Renal pelvis (tissue), 4 donors: ENCODE results near the gene TBX21. TPM values are rescaled to one million over a fixed set of nuclear protein-coding genes. Genes with fewer than 3 reads are reported as not detected.
"Not testable (repeated sequence)": the region's sequence is repeated elsewhere in the genome, so short reads cannot be mapped to it uniquely, and the experiment has no call there.

Source experiments
- DNase-seq: peaks from one replicate; pipeline ENCODE4 v3.0.0-alpha.2; 2013
- polyA plus RNA-seq, 3 donors: library from polyadenylated mRNA; unstranded; fragments of 120-200 nt; gene quantifications; one replicate each; pipeline ENCODE4 v1.2.1, GENCODE V29; 2013; ENCODE audit not compliant: insufficient read length in 3 of 3

TBX21 gene
- polyA plus RNA-seq, 3 donors = 0.09 to 0.18 (median 0.10) TPM

DNA sequence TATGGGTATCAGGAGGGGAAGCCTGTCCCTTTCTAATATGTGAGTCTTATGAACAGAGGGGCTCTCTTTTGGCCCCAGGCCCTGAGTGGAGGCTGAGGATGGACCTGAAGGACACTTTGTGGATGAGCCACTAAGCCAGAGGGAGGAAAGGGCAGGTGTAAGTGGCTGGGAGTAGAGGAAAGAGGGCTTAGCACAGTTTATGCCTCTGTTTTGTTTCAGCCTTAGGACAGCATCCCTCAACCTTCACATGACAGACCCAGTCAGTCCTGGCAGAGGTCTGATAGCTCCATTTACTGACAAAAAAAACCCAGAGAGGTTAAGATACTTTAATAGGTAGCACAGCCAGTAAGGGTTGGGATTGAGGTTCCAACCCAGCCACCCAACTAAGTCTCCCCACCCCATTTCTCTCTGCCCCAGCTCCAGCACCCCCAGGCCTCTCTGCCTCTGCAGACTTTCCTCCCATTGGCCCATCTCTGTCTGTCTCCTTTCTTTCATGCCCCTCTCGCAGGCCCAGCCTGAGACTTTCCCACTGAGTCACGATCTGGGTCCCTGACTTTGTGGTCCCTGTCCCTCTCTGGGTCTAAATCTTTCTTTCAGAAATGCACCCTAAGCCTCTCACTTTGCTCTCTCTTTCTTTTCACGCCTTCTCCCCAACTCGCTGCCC, 4.7 kb upstream of the TBX21 start:
- no peak for DNase-seq

DNA sequence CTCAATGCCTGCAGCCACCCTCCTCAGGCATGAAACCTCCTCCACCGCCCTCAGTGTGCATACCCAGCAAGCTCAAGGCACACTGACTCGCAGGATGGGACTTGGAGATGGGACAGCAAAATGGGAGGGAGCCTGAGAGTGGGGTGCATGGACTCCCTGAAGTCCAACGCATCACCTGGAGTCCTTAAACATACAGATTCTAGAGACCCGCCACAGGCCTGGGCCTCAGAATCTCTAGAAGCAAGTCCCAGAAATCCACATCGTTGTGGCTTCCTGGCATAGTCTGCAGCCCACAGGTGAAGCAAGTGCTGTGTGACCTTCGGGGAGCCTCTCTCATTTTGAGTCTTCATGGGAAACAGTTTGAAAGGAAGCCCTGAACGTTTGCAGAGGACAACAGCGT, 3.6 kb upstream of the TBX21 start:
- DNase-seq = no peak

DNA sequence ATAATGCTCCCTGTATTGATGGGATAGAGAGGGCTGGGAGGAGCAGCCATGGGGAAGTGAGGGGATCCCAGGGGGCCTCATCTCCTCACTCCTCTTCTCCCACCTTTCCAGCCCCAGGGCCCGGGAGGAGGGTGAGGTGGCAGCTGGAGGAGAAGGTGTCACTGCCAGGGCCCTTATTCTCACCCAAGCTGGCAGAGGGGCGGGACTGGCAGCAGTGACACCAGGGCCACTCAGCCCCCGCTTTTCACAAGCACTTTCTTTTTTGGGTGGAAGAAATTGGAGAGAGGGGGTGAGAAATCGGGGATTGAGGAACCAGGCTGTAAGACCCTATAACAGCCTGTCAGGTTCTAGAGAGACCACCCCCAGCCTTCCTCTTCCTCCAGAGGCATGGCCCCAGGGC, 2.4 kb upstream of the TBX21 start:
- DNase-seq = no peak

DNA sequence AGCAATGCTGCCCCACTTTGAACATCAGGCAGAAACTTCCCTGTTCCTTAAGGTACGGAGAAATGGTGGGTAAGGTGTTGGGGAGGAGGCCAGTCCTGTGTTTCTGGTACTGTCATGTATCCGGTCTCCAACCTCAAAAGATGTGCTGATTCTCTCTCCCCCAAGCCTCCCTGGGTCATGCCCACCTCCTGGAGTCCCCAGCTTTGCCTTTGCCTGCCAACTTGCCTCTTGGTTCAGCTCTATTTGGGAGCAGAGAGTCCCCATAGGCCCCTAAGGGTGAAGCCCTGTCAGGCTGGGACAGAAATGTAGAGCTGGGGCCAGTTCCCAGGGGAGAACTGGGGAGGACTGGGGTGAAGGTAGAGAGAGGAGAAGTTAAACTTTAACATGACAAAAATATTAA, 1.6 kb upstream of the TBX21 start:
- no peak for DNase-seq

DNA sequence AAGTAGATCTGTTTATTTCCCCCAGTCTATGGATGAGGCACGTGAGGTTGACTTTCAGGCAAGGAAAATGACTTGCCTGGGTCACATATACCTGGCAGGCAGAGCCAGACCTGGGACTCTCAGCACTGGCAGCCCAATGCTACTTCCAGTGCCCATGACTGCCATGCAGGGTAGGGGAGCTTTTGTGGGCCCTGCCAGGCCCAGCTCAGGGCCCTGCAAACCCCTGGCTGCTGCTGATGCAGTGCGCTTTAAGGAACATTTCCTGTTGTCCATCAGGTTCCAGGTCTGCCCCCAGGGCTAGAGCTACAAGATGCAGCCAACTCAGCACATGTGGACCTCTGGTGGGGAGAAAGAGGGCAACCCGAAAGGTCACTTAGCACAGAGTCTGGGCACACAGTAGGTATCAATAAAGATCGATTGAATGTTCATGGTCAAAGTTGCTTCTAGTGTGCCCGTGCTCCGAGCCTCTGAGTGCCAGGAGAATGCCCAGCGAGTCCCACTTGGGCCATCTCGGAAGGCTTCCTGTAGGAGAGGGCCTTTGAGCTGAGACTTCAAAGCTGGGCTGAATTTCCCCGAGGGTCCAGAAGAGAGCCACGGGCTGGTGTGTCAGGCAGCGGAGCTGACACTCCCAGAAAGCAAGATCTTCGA, 513 bp upstream of the TBX21 start:
- DNase-seq = no peak

DNA sequence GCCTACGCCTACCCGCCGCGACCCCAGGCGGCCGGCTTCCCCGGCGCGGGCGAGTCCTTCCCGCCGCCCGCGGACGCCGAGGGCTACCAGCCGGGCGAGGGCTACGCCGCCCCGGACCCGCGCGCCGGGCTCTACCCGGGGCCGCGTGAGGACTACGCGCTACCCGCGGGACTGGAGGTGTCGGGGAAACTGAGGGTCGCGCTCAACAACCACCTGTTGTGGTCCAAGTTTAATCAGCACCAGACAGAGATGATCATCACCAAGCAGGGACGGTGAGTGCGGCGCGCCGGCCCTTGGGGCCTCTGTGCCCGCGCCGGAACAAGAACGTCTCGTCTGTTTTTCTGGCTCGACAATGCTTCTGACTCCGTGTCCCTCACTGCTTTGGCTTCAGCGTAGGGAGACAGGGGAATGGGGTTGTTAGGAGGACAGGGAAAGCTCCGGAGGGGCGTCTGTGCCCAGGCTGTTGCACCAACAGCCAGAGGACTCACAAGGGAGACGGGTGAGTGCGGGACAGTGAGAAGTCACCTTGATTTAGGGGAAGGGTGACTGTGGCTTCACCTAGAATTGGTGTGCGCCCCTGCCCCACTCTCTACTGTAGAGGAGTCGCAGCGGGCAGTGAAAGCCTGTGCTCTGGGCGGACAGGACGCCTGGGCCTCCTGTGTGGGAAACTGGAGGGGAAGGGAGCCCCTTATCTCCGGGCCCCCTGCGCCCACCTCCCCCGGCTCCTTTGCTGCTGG, 806 bp downstream of the TBX21 start:
- no peak for DNase-seq

DNA sequence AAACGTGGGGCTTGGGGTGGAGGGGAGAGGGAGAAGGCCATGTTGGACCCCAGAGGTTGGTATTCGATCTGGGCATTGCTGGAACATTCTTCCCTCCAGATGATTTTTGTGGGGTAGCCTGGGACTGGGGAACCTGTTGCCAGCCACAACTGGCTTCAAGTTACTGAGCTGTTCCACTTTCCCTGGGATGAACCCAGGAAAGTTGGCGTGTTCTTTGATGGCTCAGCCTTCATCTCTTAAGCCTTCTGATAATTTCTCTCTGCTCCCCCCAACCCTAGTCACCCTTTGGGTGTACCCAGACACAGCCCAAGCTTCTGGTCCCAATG, 2.1 kb downstream of the TBX21 start:
- no peak for DNase-seq

DNA sequence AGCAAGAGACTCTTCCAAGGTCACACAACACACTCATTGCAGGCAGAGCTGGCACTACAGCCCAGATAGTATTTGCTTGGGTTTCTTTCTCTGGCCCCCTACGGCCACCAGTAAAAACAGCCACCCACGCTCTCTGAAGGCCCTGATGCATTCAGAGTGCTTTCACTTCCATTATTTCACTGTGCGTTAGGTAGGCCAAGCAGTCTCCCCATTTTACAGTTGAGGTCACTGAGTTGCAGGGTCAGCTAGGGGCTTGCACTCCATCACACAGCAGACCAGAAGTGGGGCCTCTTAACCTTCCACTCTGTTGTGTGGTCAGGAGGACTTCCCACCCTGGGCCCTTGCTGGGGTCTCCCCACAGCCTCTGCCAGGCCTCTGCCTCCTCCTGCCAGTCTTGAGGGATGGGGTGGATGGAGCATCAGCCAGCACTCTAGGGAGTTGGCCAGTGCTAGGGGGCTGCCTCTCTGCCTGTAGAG, 2.5 kb downstream of the TBX21 start:
- no peak for DNase-seq

DNA sequence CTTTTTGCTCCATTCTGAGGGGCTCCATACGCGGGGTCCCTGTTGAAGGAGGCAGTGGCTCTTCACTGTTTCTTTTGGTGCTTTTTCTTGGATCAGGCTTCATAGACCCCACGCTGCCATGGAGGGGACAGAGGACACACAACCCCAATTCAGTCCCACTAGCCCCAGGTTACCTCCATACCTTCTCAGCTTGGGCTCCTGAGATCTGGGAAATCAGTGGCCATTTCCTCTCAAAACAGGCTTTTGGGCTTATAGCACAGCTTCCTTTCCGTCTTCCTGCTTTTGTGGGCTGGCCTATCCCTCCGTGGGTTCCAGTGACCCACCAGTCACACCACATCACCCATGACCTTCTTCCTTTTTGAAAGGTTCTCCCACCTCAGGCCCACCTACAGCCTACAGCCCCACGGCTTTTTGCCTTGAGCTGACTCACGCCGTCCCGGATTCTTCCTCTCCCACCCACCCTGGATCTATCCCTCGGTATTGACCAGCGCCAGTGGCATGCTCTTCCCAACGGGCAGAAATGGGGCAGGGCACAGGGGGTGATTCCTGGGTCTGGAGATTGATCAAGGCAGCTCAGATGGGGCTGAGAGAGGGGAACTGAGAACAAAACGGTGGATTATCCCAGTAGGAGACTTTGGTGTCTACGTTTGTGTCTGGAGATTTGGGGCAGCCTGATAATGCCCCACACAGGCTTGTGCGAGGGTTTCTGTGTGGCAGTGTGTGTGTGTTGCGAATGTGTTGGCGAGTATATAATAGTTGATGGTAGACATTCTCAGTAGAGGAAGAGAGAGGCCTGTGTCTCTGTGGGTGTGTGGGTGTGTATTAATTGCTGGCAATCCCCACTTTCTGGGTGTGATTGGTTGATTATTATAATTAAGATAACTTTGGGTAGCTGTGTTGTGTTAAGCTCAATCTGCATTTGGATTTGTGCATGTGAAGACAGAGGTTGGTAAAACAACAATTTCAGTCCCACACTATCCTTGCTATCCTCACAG, 3.8 kb downstream of the TBX21 start:
- DNase-seq = no peak

DNA sequence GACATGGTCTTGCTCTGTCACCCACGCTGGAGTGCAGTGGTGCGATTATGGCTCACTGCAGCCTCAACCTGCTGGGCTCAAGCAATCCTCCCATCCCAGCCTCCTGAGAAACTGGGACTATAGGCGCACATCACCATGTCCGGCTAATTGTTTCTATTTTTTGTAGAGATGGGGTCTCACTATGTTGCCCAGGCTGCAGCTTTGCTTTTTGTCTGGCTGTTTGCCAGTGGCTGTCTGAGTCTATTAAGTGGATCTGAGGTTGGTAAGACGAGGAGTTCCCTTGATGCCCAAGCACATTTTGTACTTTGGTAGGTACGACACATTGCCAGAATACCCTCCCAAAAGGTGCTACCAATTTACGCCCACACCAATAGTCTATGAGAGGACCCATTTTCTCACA, 5.1 kb downstream of the TBX21 start:
- DNase-seq = no peak

DNA sequence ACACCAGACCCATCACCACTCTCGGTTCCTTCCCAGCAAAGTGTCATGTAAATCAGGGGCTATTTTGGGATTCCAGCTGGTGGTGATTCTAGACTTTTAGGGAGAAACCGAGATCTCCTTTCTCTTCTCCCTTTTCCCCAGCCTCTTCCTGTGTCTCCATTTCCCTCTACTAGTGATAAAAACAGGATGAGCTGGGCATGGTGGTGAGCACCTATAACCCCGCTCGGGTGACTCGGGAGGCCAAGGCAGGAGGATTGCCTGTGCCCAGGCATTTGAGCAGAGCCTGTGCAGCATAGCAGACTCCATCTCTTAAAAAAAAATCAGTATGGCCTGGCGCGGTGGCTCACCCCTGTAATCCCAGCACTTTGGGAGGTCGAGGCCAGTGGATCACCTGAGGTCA, 6.1 kb downstream of the TBX21 start:
- no peak for DNase-seq

DNA sequence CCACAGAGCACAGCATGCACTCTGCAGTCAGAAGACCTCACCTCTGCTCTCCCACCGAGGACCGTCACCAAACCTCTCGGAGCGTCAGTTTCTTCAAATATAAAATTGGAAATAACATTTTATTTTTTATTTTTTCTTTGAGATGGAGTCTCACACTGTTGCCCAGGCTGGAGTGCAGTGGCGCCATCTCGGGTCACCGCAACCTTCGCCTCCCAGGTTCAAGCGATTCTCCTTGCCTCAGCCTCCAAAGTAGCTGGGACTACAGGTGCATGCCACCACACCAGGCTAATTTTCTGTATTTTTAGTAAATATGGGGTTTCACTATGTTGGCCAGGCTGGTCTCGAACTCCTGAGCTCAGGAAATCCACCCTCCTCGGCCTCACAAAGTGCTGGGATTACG, 6.9 kb downstream of the TBX21 start:
- DNase-seq = not testable (repeated sequence)

DNA sequence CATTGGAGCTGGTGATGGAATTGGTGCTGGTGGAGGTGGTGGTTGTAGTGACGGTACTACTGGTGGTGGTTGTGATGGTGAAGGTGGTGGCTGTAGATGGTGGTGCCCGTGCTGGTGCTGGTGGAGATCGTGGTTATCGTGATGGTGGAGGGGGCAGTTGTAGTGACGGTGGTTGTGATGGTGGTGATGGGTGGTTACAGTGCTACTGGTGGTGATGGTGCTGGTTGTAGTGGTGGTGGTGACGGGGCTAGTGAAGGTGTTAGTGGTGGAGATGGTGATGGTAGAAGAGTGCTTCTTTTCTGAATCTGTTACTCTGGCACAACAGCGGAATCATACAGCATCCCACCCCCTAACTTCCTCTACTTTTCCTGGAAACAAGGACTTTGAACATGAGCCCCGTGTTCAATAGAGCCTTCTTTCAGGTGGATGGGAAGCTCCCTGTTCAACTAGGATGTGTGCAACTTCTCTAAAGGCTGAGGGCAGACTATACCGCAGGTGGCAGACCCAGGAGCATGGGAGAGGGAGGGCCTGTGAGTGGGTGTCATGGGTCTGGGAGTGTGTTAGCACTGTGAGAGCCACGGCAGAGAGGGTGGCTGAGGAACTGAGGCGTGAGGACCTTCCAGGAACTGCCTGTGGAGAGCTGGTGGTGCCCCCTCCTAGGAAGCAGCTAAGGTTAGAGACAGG, 8.2 kb downstream of the TBX21 start:
- no peak for DNase-seq

DNA sequence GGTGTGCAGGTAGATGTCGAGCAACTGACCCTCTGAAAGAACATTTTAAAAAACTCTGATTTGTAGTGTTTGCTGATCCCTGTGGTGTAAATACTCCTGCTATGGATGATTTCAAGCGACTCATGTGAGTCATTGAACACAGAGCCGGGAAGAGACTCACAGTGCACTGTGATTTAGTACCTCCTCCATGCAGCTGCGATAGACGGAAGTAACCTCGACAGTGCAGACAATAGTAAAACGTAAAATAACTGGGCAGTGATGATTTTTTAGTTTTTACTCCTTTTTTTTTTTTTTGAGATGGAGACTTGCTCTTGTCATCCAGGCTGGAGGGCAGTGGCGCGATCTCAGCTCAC, 8.7 kb downstream of the TBX21 start:
- DNase-seq = no peak

DNA sequence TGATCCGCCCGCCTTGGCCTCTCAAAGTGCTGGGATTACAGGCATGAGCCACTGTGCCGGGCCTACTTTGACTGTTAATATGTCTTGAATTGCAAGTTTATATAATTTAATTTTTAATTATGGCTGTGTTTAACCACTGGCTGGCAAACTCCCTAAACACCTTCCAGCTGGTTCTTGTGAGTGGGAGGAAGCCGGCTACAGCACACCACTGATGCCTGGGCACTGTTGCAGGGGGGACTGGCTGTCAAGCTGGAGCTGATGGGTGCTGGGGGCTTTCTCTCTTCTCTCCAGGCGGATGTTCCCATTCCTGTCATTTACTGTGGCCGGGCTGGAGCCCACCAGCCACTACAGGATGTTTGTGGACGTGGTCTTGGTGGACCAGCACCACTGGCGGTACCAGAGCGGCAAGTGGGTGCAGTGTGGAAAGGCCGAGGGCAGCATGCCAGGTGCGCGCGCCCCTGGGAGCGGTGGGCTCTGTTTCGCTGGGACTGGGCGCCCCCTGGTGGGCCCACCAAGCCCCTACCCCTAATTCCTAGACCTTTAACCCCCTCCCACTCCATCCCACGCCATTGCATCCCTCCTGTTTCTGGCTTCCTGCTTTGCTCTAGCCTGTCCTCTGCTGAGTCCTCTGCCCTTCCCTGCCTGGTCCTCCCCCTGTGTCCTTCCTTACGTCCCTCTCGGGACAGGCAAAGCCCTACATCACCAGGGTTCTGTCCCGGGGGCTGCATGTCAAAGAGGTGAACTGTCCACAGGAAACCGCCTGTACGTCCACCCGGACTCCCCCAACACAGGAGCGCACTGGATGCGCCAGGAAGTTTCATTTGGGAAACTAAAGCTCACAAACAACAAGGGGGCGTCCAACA, 9.5 kb downstream of the TBX21 start:
- no peak for DNase-seq

DNA sequence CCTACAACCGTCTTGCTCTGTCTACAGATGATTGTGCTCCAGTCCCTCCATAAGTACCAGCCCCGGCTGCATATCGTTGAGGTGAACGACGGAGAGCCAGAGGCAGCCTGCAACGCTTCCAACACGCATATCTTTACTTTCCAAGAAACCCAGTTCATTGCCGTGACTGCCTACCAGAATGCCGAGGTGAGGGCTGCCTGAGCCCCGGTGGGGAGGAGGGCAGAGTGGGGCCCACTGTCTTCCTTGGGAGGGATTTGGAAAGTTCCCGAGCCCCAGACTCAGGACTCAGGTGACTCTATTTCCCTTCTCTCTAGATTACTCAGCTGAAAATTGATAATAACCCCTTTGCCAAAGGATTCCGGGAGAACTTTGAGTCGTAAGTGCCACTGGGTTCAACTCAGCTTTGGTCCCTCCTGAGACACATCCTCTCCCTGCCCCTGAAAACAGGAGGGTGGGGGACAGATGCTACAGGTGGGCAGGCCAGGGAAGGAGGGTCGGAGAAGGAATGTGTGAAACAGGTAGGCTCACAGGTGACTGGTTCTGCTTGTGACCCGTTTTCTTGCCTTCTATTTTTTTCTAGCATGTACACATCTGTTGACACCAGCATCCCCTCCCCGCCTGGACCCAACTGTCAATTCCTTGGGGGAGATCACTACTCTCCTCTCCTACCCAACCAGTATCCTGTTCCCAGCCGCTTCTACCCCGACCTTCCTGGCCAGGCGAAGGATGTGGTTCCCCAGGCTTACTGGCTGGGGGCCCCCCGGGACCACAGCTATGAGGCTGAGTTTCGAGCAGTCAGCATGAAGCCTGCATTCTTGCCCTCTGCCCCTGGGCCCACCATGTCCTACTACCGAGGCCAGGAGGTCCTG, 11.4 kb downstream of the TBX21 start:
- DNase-seq = no peak

DNA sequence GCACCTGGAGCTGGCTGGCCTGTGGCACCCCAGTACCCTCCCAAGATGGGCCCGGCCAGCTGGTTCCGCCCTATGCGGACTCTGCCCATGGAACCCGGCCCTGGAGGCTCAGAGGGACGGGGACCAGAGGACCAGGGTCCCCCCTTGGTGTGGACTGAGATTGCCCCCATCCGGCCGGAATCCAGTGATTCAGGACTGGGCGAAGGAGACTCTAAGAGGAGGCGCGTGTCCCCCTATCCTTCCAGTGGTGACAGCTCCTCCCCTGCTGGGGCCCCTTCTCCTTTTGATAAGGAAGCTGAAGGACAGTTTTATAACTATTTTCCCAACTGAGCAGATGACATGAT, 12.0 kb downstream of the TBX21 start:
- DNase-seq = no peak

DNA sequence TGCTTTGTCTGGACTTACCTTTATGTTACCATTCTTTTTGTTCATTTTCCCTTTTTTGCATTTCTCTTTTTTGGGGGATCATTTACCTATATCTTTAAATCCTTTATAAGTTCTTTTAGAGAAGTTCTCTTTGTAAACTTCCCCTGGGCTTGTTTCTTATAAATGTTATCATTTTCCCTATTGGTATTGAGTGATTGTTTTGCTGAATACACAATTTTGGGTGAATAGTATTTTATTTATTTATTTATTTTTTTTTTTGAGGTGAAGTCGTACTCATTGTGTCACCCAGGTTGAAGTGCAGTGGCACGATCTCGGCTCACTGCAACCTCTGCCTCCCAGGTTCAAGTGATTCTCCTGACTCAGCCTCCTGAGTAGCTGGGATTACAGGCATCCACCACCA, 18.4 kb downstream of the TBX21 start:
- no peak for DNase-seq

DNA sequence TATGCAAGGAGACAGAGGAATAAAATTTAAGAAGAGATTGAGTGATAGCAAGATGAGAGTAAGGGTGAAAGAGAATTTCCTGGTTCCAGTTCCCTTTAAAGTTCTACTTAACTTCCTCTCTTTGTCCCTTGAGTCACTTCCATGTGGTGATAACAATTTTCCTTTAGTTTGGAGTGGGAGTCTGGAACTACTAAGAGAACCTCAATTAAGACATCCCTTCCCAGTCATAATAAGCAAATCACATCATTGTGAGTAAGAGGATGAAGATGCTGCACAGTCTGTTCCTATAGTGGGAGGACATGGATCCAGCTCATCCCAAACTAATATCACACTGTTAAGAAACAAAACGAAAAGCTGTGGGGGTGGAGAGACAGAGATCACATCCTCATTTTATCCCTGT, 24.4 kb downstream of the TBX21 start:
- DNase-seq = no peak
